Choroid plexus epithelial cell (primary cell): Measurements from ENCODE around the gene UBA3.

Source experiments
- DNase-seq: peaks from one replicate; pipeline ENCODE4 v3.0.0-alpha.2; 2010; ENCODE audit warnings: low read depth
- H3K4me3 ChIP-seq: 2 replicates; pipeline ENCODE4 v1.5.1; 2011; ENCODE audit warnings: low read depth, mild to moderate bottlenecking, control low read depth, low read length, moderate library complexity
- CTCF ChIP-seq: conservative IDR thresholded peaks from 2 replicates; pipeline ENCODE4 v1.5.1; 2011; ENCODE audit warnings: low read depth, mild to moderate bottlenecking, control low read depth, inconsistent platforms, low read length, moderate library complexity

The UBA3 gene

GRCh38 chr3:69092030-69092516 is 11.9 kb upstream of the UBA3 start:
- no peak for TF ChIP-seq CTCF
- H3K4me3 ChIP-seq: no peak overlapping the region
- DNase-seq: peak; percentile 40

GRCh38 chr3:69091389-69092029 is 11.3 kb upstream of the UBA3 start:
- DNase-seq: no peak
- no peak for TF ChIP-seq CTCF
- no peak overlapping the region for H3K4me3 ChIP-seq

- no peak overlapping the region for H3K4me3 ChIP-seq
- DNase-seq: peak; percentile 89
- TF ChIP-seq CTCF: no peak
Measured at GRCh38 chr3:69090021-69090420, 9.9 kb upstream of the UBA3 start.

GRCh38 chr3:69088063-69088462 is 7.9 kb upstream of the UBA3 start:
- peak; percentile 32 for TF ChIP-seq CTCF
- peak; percentile 69 for DNase-seq
- no peak overlapping the region for H3K4me3 ChIP-seq

DNA sequence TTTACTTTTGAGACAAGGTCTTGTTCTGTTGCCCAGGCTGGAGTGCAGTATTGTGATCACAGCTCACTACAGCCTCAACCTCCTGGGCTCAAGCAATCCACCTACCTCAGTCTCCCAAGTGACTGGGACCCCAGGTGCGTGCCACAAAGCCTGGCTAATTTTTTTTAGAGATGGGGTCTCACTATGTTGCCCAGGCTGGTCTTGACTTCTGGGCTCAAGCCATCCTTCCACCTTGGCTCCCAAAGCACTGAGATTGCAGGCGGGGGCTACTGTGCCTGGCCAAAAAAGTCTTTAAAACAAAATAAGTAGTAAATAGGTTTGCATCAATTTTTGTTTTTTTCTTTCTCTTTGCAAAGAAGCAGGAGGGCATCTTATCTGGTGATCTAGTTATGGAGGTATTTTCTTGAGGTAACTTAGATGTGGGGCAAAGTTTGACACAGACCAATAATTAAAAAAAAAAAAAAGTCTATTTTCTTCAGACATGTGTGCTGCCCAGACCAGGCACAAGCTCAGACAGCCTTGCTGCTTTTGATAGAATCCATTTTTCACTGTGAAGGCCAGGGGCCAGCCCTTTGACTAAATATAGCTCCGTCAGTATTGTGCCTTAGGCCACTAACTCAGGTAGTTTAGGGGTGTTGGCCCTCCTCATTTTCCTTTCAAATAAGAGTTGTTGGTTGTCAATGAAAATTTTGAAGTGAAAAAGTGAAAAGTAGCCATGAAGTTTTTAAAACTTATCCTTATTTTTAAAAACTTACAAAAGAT is 7.0 kb upstream of the UBA3 start:
- DNase-seq: no peak
- no peak for TF ChIP-seq CTCF
- H3K4me3 ChIP-seq: peak overlapping the region; percentile 31

- peak overlapping the region; percentile 85 for H3K4me3 ChIP-seq
- peak; percentile 97 for DNase-seq
- TF ChIP-seq CTCF: no peak
Measured at GRCh38 chr3:69085833-69086722, 5.9 kb upstream of the UBA3 start.
